ENCODE measurements around the gene ABHD12. TPM values are rescaled to one million over a fixed set of nuclear protein-coding genes. Genes with fewer than 3 reads are reported as not detected.

The ABHD12 gene
- total and polyA plus RNA-seq, 2 experiments from 2014 or later, result 69.5 to 187 TPM

- 95% methylated on average over 20 of the region's 21 CpGs for WGBS (ENCODE audit: low lambda C conversion rate, missing lambda C conversion rate)
- TF ChIP-seq EZH2phosphoT487 (IDR thresholded peaks at IDR 0.05; ENCODE audit: low read depth, severe bottlenecking, unreplicated experiment) (no peak), EZH2 (IDR thresholded peaks at IDR 0.05; ENCODE audit: borderline replicate concordance) (no peak)
- TF ChIP-seq, protein P1, sequence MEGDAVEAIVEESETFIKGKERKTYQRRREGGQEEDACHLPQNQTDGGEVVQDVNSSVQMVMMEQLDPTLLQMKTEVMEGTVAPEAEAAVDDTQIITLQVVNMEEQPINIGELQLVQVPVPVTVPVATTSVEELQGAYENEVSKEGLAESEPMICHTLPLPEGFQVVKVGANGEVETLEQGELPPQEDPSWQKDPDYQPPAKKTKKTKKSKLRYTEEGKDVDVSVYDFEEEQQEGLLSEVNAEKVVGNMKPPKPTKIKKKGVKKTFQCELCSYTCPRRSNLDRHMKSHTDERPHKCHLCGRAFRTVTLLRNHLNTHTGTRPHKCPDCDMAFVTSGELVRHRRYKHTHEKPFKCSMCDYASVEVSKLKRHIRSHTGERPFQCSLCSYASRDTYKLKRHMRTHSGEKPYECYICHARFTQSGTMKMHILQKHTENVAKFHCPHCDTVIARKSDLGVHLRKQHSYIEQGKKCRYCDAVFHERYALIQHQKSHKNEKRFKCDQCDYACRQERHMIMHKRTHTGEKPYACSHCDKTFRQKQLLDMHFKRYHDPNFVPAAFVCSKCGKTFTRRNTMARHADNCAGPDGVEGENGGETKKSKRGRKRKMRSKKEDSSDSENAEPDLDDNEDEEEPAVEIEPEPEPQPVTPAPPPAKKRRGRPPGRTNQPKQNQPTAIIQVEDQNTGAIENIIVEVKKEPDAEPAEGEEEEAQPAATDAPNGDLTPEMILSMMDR (IDR thresholded peaks at IDR 0.05; ENCODE audit: poor library complexity), result no peak
- H4K20me1 ChIP-seq (ENCODE audit: insufficient read depth, poor library complexity, severe bottlenecking), result no peaks in the 10 kb centered on the region
- DNase-seq (ENCODE audit: low spot score), result no peak
- no peak overlapping the region for H2AFZ ChIP-seq
- no peak overlapping the region for H3K4me2 ChIP-seq
- H3K4me1 ChIP-seq (ENCODE audit: insufficient read depth), result no peaks in the 10 kb centered on the region
- no peaks in the 10 kb centered on the region for H3K36me3 ChIP-seq (replicated peaks; ENCODE audit: insufficient read depth, low read depth)
- no peaks in the 10 kb centered on the region for H3K27me3 ChIP-seq
- no peak overlapping the region for H3K27ac ChIP-seq
- no peak overlapping the region for H3K4me3 ChIP-seq
- no peaks in the 10 kb centered on the region for H3K9me2 ChIP-seq (replicated peaks; ENCODE audit: insufficient read depth)
- no peaks in the 10 kb centered on the region for H3K79me2 ChIP-seq
- no peaks in the 10 kb centered on the region for H3K9me3 ChIP-seq (ENCODE audit: low read depth)
Observed at GRCh38 chr20:25281541-25281991, 109.1 kb downstream of the ABHD12 start.

DNA sequence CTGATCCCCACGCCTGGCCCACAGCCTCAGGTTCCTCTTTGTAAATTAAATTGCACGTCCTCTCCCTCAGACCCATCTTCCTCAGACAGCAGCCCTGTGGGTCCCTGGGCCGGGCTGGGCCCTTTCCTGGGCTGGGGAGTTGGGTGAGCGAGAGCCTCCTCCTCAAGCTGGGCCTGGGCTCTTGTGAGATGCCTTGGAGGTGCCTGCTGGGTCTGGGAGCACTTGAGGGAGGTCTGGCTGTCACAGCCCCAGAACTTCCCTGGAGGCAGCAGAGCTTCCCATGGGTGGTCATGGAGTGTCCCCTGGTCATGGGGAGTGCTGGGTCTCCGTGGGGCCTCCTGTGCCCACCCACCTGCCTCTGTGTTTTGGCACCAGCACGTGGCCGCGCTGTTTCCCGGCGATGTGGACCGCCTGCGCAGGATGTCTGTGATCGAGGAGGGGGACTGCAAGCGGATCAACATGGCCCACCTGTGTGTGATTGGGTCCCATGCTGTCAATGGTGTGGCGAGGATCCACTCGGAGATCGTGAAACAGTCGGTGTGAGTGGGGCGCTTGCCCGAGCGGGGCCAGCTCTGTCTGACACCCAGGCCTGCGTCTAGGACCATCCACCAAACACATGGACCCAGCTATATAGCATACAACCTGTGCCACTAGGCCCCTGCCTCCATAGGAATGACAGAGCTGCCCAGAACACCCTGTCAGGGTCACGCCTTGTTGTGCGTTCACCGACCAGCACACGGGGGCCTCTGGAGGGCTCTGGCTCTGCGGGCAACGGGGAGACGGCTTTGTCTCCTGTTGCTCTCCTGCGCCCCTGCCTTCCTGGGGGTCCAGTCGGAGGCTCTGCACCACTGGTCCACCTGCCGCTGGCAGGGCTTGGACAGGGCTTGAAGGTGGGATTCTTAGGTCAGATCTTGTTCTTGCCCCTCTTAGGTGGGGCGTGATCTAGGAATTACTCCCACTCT, 109.8 kb downstream of the ABHD12 start:
- no peaks in the 10 kb centered on the region for H4K20me1 ChIP-seq (ENCODE audit: insufficient read depth, poor library complexity, severe bottlenecking)
- no peaks in the 10 kb centered on the region for H3K4me1 ChIP-seq (ENCODE audit: insufficient read depth)
- no peaks in the 10 kb centered on the region for H3K9me2 ChIP-seq (replicated peaks; ENCODE audit: insufficient read depth)
- no peak overlapping the region for H3K27ac ChIP-seq
- H2AFZ ChIP-seq, result no peak overlapping the region
- no peaks in the 10 kb centered on the region for H3K36me3 ChIP-seq (replicated peaks; ENCODE audit: insufficient read depth, low read depth)
- no peaks in the 10 kb centered on the region for H3K9me3 ChIP-seq (ENCODE audit: low read depth)
- 96% methylated on average over 25 of the region's 33 CpGs for WGBS (ENCODE audit: low lambda C conversion rate, missing lambda C conversion rate)
- no peaks in the 10 kb centered on the region for H3K79me2 ChIP-seq
- TF ChIP-seq EZH2phosphoT487 (IDR thresholded peaks at IDR 0.05; ENCODE audit: low read depth, severe bottlenecking, unreplicated experiment), result no peak
- TF ChIP-seq, protein P1 (IDR thresholded peaks at IDR 0.05; ENCODE audit: poor library complexity), result no peak
- TF ChIP-seq EZH2 (IDR thresholded peaks at IDR 0.05; ENCODE audit: borderline replicate concordance), result no peak
- H3K27me3 ChIP-seq, result no peaks in the 10 kb centered on the region
- no peak overlapping the region for H3K4me3 ChIP-seq
- DNase-seq (ENCODE audit: low spot score), result no peak
- H3K4me2 ChIP-seq, result no peak overlapping the region

DNA sequence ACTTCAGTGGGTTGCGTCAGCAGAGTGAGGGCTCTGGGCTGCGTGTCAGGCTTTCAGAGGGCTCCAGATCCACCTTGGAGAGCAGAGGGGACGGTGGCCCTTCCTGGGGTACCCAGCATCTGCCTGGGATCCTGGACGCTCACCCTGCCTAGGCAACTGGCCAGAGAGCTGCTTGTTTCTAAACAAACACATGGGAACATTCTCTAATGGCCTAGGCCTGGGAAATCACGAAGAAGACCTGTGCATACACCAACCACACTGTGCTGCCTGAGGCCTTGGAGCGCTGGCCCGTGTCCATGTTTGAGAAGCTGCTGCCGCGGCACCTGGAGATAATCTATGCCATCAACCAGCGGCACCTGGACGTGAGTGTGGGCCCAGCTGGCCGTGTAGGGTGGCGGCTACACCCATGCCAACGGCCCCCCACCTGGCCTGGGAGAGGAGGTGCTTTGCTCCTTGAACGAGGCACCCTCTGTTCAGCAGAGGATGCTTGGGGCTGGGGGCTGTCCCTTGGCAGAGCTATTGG, 110.5 kb downstream of the ABHD12 start:
- no peaks in the 10 kb centered on the region for H3K4me1 ChIP-seq (ENCODE audit: insufficient read depth)
- TF ChIP-seq EZH2phosphoT487 (IDR thresholded peaks at IDR 0.05; ENCODE audit: low read depth, severe bottlenecking, unreplicated experiment), result no peak
- TF ChIP-seq, protein P1 (IDR thresholded peaks at IDR 0.05; ENCODE audit: poor library complexity), result no peak
- no peak for TF ChIP-seq EZH2 (IDR thresholded peaks at IDR 0.05; ENCODE audit: borderline replicate concordance)
- H3K9me3 ChIP-seq (ENCODE audit: low read depth), result no peaks in the 10 kb centered on the region
- H3K9me2 ChIP-seq (replicated peaks; ENCODE audit: insufficient read depth), result no peaks in the 10 kb centered on the region
- H3K27me3 ChIP-seq, result no peaks in the 10 kb centered on the region
- 90% methylated on average over 15 of the region's 15 CpGs for WGBS (ENCODE audit: low lambda C conversion rate, missing lambda C conversion rate)
- H3K4me2 ChIP-seq, result no peak overlapping the region
- no peak overlapping the region for H3K4me3 ChIP-seq
- no peak for DNase-seq (ENCODE audit: low spot score)
- no peak overlapping the region for H2AFZ ChIP-seq
- no peak overlapping the region for H3K27ac ChIP-seq
- H3K79me2 ChIP-seq, result no peaks in the 10 kb centered on the region
- no peaks in the 10 kb centered on the region for H3K36me3 ChIP-seq (replicated peaks; ENCODE audit: insufficient read depth, low read depth)
- no peaks in the 10 kb centered on the region for H4K20me1 ChIP-seq (ENCODE audit: insufficient read depth, poor library complexity, severe bottlenecking)
